HepG2 (cell line): ENCODE results near the gene CHKB. TPM values are rescaled to one million over a fixed set of nuclear protein-coding genes. Genes with fewer than 3 reads are reported as not detected.

Experiments used
- ATAC-seq: fragments of 200-7000 bp; cut with Tn5 transposase; 3 replicates; pipeline ENCODE4 v1.9.1; 2020; ENCODE audit warnings: mild to moderate bottlenecking, moderate library complexity
- BruUV-seq: library from RNA; stranded (reverse); fragments of 400-500 nt; replicated peaks from 2 replicates; lab custom pipeline; 2021; lab: Mats Ljungman, UMichigan
- CTCF ChIA-PET: fragments of 300-600 bp; formaldehyde crosslinking; extraction: SDS; loops from one replicate; lab custom pipeline; 2021; ENCODE audit warnings: low total read pairs, inconsistent platforms, low intra/inter-chr PET ratio; lab: Yijun Ruan, JAX
- POLR2A ChIA-PET: fragments of 350-600 bp; sonication (Branson Sonifier 250); formaldehyde crosslinking; loops from one replicate; lab custom pipeline; 2020; ENCODE audit warnings: antibody characterized with exemption, inconsistent platforms; lab: Yijun Ruan, JAX
- DNase-seq: peaks from one replicate; pipeline ENCODE4 v3.0.0-alpha.2; 2015; ENCODE audit warnings: low spot score
- FAIRE-seq: peaks from 3 replicates; lab custom pipeline; 2011; peaks lifted over from hg19 to GRCh38; lab: Jason Lieb, UNC
- H2AFZ ChIP-seq: one replicate; pipeline ENCODE4 v1.6.1; 2011; ENCODE audit warnings: low read length, inconsistent platforms
- H3K27ac ChIP-seq: fragments of 300-600 bp; 3 replicates; pipeline ENCODE4 v1.8.0; 2011; ENCODE audit warnings: mixed run types, mild to moderate bottlenecking, mixed read lengths, low read length, inconsistent platforms; ENCODE audit not compliant: insufficient read depth; ENCODE audit errors: extremely low read length
- H3K27me3 ChIP-seq, 2 experiments: fragments of 200-600 bp in 1 of 2; 2 replicates in 1 of 2; 3 replicates in 1 of 2; pipeline versions ENCODE4 v1.6.0 to v1.8.0; 2011; ENCODE audit warnings: low read length in 2 of 2, mild to moderate bottlenecking in 2 of 2, moderate library complexity in 2 of 2, inconsistent platforms in 1 of 2; ENCODE audit not compliant: insufficient read depth in 2 of 2, control insufficient read depth in 1 of 2
- H3K36me3 ChIP-seq, 2 experiments: fragments of 200-600 bp in 1 of 2; replicated peaks in 1 of 2; 2 replicates in 1 of 2; 3 replicates in 1 of 2; pipeline versions ENCODE4 v1.5.1 to v1.8.0; 2011; ENCODE audit warnings: low read length in 2 of 2, inconsistent platforms in 1 of 2; ENCODE audit not compliant: insufficient read depth in 2 of 2, control insufficient read depth in 1 of 2
- H3K4me1 ChIP-seq: 2 replicates; pipeline ENCODE4 v1.5.1; 2012; ENCODE audit warnings: low read length, inconsistent platforms; ENCODE audit not compliant: insufficient read depth
- H3K4me2 ChIP-seq: 2 replicates; pipeline ENCODE4 v1.6.0; 2011; ENCODE audit warnings: low read depth, low read length, inconsistent platforms
- H3K4me3 ChIP-seq, 3 experiments: fragments of 200-600 bp in 1 of 3; sonication (generic), shearing (Covaris generic) in 1 of 3; replicated peaks in 1 of 3; 2 replicates each; pipeline ENCODE4 v1.5.1; 2011 to 2016; ENCODE audit warnings: low read length in 3 of 3, inconsistent platforms in 2 of 3, low read depth in 2 of 3, mild to moderate bottlenecking in 2 of 3, control low read depth in 1 of 3, mixed read lengths in 1 of 3; ENCODE audit not compliant: insufficient read depth in 1 of 3
- H3K79me2 ChIP-seq: one replicate; pipeline ENCODE4 v1.6.1; 2011; ENCODE audit warnings: low read length, inconsistent platforms; ENCODE audit not compliant: insufficient read depth
- H3K9ac ChIP-seq: 2 replicates; pipeline ENCODE4 v1.6.0; 2011; ENCODE audit warnings: mild to moderate bottlenecking, low read depth, low read length, inconsistent platforms; ENCODE audit not compliant: insufficient read depth
- H3K9me3 ChIP-seq: 2 replicates; pipeline ENCODE4 v1.5.1; 2012; ENCODE audit warnings: mild to moderate bottlenecking, low read length
- H4K20me1 ChIP-seq: 2 replicates; pipeline ENCODE4 v1.6.0; 2011; ENCODE audit warnings: inconsistent platforms, mild to moderate bottlenecking, low read length, moderate library complexity; ENCODE audit not compliant: insufficient read depth
- AGO2 ChIP-seq: fragments of 200-400 bp; formaldehyde crosslinking; optimal IDR thresholded peaks from 2 replicates; pipeline ENCODE3; 2017; ENCODE audit warnings: mild to moderate bottlenecking, low read depth, low read length, moderate library complexity
- EZH2 ChIP-seq: conservative IDR thresholded peaks from 2 replicates; pipeline ENCODE4 v1.6.1; 2012; ENCODE audit warnings: mild to moderate bottlenecking, low read depth, low read length, moderate library complexity
- GLI4 ChIP-seq: sonication (generic); formaldehyde crosslinking; IDR thresholded peaks from 2 replicates; pipeline ENCODE4 v1.5.1; 2020; ENCODE audit warnings: missing genetic modification reagents, mild to moderate bottlenecking, moderate library complexity, borderline replicate concordance
- GZF1 ChIP-seq: sonication (generic); formaldehyde crosslinking; IDR thresholded peaks from 2 replicates; pipeline ENCODE4 v1.5.1; 2020; ENCODE audit warnings: mild to moderate bottlenecking, missing genetic modification reagents
- HHEX ChIP-seq: IDR thresholded peaks from 2 replicates; pipeline ENCODE4 v1.6.1; 2016; ENCODE audit warnings: control low read depth
- KLF6 ChIP-seq: IDR thresholded peaks from 2 replicates; pipeline ENCODE4 v1.8.0; 2016; ENCODE audit warnings: missing biosample characterization, missing genetic modification reagents
- MBD4 ChIP-seq: IDR thresholded peaks from 2 replicates; pipeline ENCODE4 v1.6.1; 2012; ENCODE audit warnings: low read length, inconsistent platforms, borderline replicate concordance
- NFYB ChIP-seq: sonication (generic); formaldehyde crosslinking; IDR thresholded peaks from 2 replicates; pipeline ENCODE4 v1.4.0; 2020; ENCODE audit warnings: missing genetic modification reagents
- SMAD9 ChIP-seq: sonication (generic); formaldehyde crosslinking; IDR thresholded peaks from 2 replicates; pipeline ENCODE4 v1.5.1; 2020; ENCODE audit warnings: mild to moderate bottlenecking, missing genetic modification reagents
- SP4 ChIP-seq: sonication (generic); formaldehyde crosslinking; IDR thresholded peaks from 2 replicates; pipeline ENCODE4 v1.8.1; 2023; ENCODE audit warnings: mild to moderate bottlenecking, missing genetic modification reagents
- ZNF44 ChIP-seq: sonication (generic); formaldehyde crosslinking; IDR thresholded peaks from 2 replicates; pipeline ENCODE4 v1.5.1; 2020; ENCODE audit warnings: mild to moderate bottlenecking, missing genetic modification reagents
- ZNF605 ChIP-seq: sonication (generic); formaldehyde crosslinking; IDR thresholded peaks from 2 replicates; pipeline ENCODE4 v1.8.0; 2022; ENCODE audit warnings: mild to moderate bottlenecking, missing genetic modification reagents
- ZNF766 ChIP-seq: sonication (generic); formaldehyde crosslinking; IDR thresholded peaks from 2 replicates; pipeline ENCODE4 v1.5.0; 2020; ENCODE audit warnings: missing genetic modification reagents, borderline replicate concordance
- ZNF768 ChIP-seq: sonication (generic); formaldehyde crosslinking; IDR thresholded peaks from 2 replicates; pipeline ENCODE4 v1.4.0; 2020; ENCODE audit warnings: missing genetic modification reagents
- ZNF777 ChIP-seq: sonication (generic); formaldehyde crosslinking; IDR thresholded peaks from 2 replicates; pipeline ENCODE4 v1.4.0; 2020; ENCODE audit warnings: missing genetic modification reagents
- WGBS: methylation state at CpG from one replicate; pipeline ENCODE4 v1.1.6; 2017; ENCODE audit warnings: low lambda C conversion rate; 5-methylcytosine and 5-hydroxymethylcytosine counted together
- in situ Hi-C: cut with HindIII; loops from 2 replicates; pipeline ENCODE4 v1.10.0; 2017; ENCODE audit warnings: low pct_unique_long_range_greater_than_20kb; ENCODE audit not compliant: extremely low pct_ligation_motif_present
- intact Hi-C: fragments of 100-400 bp; cut with micrococcal nuclease; formaldehyde crosslinking; loops from one replicate; pipeline ENCODE4 v1.10.0; 2022; ENCODE audit not compliant: unreplicated experiment
- polyA plus RNA-seq, 8 experiments: library from polyadenylated mRNA; depleted of rRNA in 3 of 8; stranded (reverse) in 7 of 8; unstranded in 1 of 8; fragments of >200 nt; fragmentation: Illumina TruSeq in 4 of 8; extraction: Trizol in 4 of 8; gene quantifications; 2 replicates each; pipeline versions ENCODE4 v1.2.1 to v1.2.3, GENCODE V29; 2011 to 2016; ENCODE audit warnings: low read depth in 4 of 8, missing spikeins in 1 of 8, mixed read lengths in 1 of 8; ENCODE audit not compliant: insufficient read depth in 1 of 8
- total RNA-seq, 5 experiments: library from RNA; depleted of rRNA; stranded (reverse); fragments of >200 nt; fragmentation: Illumina TruSeq; extraction: Trizol; gene quantifications; 2 replicates each; pipeline ENCODE4 v1.2.3, GENCODE V29; 2016; ENCODE audit warnings: low read depth in 1 of 5
- TF ChIP-seq, protein P1 (sequence below): IDR thresholded peaks from 2 replicates; pipeline ENCODE4 v1.6.1; 2016; ENCODE audit warnings: missing compliant biosample characterization, missing genetic modification reagents, borderline replicate concordance
- TF ChIP-seq, protein P2 (sequence below): sonication (generic); formaldehyde crosslinking; IDR thresholded peaks from 2 replicates; pipeline ENCODE4 v1.4.0; 2020; ENCODE audit warnings: missing genetic modification reagents, borderline replicate concordance
- TF ChIP-seq, protein P3 (sequence below): sonication (generic); formaldehyde crosslinking; IDR thresholded peaks from 2 replicates; pipeline ENCODE4 v1.4.0; 2020; ENCODE audit warnings: missing genetic modification reagents, borderline replicate concordance

Gene CHKB
- total and polyA plus RNA-seq, 2 of the 13 experiments (the other 11 are each of a cell fraction or from before 2014, with no cell fraction given), result 24.5 to 42.7 TPM

DNA sequence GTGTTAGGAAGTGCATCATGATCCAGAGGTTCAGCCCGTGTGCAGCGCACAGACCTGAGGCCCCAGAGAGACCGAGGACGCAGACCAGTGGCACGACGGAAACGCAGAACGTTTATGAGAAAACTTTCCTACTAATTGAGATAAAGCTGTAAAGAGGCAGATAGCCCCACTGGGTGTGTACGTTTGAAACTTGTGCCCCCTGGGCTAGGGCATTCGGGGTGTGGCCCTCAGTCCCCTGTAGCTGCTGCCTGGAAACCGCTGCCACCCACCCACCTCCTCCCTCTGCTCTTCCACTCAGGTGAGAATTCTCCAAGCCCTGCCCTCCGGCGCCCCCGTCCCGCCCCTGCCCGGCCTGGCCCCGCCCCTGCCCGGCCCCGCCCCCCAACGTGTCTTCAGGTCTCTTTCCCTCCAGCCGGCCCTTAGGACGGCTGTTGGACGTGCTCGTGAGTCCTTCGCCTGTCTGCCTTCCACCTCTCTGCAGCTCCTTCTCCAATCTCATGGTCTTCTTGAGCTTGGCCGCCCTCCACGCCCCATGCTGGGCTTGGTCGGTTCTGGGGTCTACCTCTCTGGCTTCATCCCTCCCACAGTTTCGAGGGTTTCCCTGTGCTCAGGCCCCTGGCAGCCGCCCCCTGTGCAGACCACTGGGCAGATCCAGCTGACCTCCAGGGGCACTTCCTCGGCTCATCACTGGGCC, 30.0 kb upstream of the CHKB start:
- CTCF ChIA-PET, result interaction anchor here (1.0 kb wide), 1 partner anchor 50 kb away, joined by 3 read pairs; the partner anchor contains the start of gene SYCE3
- H2AFZ ChIP-seq, result no peak overlapping the region
- intact Hi-C loops, result no loop called here
- no peak overlapping the region for H3K9ac ChIP-seq
- H3K36me3 ChIP-seq, result no peaks in the 10 kb centered on the region
- TF ChIP-seq HHEX (CRISPR knock-in tag) (no peak), ZNF766 (CRISPR knock-in tag) (no peak), ZNF605 (CRISPR knock-in tag) (0 out of 2 replicates have a peak, but pooled peaks have one; percentile 11), SP4 (CRISPR knock-in tag) (0 out of 2 replicates have a peak, but pooled peaks have one; percentile 1), GZF1 (CRISPR knock-in tag) (no peak), NFYB (no peak), GLI4 (no peak), AGO2 (no peak), ZNF44 (CRISPR knock-in tag) (no peak), SMAD9 (CRISPR knock-in tag) (no peak), EZH2 (no peak), KLF6 (CRISPR knock-in tag) (no peak), MBD4 (no peak), ZNF768 (CRISPR knock-in tag) (peak; percentile 87), ZNF777 (peak; percentile 81)
- TF ChIP-seq, protein P1, sequence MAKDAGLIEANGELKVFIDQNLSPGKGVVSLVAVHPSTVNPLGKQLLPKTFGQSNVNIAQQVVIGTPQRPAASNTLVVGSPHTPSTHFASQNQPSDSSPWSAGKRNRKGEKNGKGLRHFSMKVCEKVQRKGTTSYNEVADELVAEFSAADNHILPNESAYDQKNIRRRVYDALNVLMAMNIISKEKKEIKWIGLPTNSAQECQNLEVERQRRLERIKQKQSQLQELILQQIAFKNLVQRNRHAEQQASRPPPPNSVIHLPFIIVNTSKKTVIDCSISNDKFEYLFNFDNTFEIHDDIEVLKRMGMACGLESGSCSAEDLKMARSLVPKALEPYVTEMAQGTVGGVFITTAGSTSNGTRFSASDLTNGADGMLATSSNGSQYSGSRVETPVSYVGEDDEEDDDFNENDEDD (CRISPR knock-in tag), result peak; percentile 34; the same call in 1 of the 2 replicates
- TF ChIP-seq, protein P2, sequence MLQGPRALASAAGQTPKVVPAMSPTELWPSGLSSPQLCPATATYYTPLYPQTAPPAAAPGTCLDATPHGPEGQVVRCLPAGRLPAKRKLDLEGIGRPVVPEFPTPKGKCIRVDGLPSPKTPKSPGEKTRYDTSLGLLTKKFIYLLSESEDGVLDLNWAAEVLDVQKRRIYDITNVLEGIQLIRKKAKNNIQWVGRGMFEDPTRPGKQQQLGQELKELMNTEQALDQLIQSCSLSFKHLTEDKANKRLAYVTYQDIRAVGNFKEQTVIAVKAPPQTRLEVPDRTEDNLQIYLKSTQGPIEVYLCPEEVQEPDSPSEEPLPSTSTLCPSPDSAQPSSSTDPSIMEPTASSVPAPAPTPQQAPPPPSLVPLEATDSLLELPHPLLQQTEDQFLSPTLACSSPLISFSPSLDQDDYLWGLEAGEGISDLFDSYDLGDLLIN, result no peak
- TF ChIP-seq, protein P3, sequence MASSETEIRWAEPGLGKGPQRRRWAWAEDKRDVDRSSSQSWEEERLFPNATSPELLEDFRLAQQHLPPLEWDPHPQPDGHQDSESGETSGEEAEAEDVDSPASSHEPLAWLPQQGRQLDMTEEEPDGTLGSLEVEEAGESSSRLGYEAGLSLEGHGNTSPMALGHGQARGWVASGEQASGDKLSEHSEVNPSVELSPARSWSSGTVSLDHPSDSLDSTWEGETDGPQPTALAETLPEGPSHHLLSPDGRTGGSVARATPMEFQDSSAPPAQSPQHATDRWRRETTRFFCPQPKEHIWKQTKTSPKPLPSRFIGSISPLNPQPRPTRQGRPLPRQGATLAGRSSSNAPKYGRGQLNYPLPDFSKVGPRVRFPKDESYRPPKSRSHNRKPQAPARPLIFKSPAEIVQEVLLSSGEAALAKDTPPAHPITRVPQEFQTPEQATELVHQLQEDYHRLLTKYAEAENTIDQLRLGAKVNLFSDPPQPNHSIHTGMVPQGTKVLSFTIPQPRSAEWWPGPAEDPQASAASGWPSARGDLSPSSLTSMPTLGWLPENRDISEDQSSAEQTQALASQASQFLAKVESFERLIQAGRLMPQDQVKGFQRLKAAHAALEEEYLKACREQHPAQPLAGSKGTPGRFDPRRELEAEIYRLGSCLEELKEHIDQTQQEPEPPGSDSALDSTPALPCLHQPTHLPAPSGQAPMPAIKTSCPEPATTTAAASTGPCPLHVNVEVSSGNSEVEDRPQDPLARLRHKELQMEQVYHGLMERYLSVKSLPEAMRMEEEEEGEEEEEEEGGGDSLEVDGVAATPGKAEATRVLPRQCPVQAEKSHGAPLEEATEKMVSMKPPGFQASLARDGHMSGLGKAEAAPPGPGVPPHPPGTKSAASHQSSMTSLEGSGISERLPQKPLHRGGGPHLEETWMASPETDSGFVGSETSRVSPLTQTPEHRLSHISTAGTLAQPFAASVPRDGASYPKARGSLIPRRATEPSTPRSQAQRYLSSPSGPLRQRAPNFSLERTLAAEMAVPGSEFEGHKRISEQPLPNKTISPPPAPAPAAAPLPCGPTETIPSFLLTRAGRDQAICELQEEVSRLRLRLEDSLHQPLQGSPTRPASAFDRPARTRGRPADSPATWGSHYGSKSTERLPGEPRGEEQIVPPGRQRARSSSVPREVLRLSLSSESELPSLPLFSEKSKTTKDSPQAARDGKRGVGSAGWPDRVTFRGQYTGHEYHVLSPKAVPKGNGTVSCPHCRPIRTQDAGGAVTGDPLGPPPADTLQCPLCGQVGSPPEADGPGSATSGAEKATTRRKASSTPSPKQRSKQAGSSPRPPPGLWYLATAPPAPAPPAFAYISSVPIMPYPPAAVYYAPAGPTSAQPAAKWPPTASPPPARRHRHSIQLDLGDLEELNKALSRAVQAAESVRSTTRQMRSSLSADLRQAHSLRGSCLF (CRISPR knock-in tag), result no peak
- H3K4me2 ChIP-seq, result peak overlapping the region; percentile 78
- POLR2A ChIA-PET, result interaction anchor here (0.7 to 1.6 kb wide), 5 partner anchors 10 to 87 kb away, joined by 4 to 5 read pairs (median 4); partner anchors contain the start of genes CHKB and SCO2
- no peaks in the 10 kb centered on the region for H3K9me3 ChIP-seq
- H4K20me1 ChIP-seq, result no peaks in the 10 kb centered on the region
- BruUV-seq, result no TSS peak
- H3K4me1 ChIP-seq, result peaks cover 22% of the 10 kb centered on the region
- DNase-seq, result no peak
- peak; percentile 47 for ATAC-seq
- H3K4me3 ChIP-seq, result peak overlapping the region in 1 of 3 experiments; percentile 71; a peak in 1 of 6 replicates
- H3K27ac ChIP-seq, result peak overlapping the region; percentile 28
- H3K27me3 ChIP-seq, result peaks cover 0 to 6% of the 10 kb centered on the region in 2 experiments; a peak in 1 of 5 replicates
- H3K79me2 ChIP-seq, result no peaks in the 10 kb centered on the region
- FAIRE-seq, result no peak
- WGBS, result 43% methylated on average over 24 of the region's 31 CpGs
- in situ Hi-C loops, result loop anchor here (5.0 kb wide), 1 partner anchor 35 kb away; the partner anchor contains the start of gene CPT1B
